ENCODE measurements around the gene FSCN2.

Gene FSCN2

DNA sequence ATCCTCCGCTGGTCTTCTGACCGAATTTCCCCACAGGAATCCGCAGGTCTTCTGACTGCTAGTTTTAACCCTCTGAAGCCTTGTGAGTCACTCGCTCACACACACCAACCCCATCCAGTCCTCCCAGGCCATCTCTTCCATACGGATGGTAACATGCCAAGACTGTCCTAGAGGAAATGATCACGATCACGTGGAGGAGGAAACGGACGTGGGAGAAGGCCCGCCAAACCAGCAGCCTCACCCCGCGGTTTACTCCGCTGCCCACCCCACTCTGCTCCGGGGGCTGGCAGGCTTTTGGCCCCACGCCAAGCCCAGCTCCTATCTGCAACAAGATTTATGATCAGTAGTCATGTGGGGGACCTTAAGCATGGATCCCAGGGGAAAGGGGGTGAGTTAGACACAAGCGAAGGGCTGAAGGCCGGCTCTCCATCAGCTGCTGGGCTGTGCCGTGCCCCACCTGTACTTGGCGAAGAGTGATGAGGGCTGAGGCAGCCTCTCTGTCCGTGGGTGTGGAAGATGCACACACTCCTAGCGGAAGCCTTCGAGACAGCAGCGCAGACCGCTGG is 25.5 kb downstream of the FSCN2 start:
- peak overlapping the region; percentile 83 for H3K4me3 ChIP-seq (replicated peaks; ENCODE audit: low read depth, low read length)
- TF ChIP-seq CTCF (IDR thresholded peaks at IDR 0.05; ENCODE audit: low read depth, low read length, missing control alignments) = no peak
- DNase-seq (ENCODE audit: extremely low read depth, low read depth) = peak; percentile 89

GRCh38 chr17:81556175-81556691 is 28.1 kb downstream of the FSCN2 start:
- no peak for TF ChIP-seq CTCF (IDR thresholded peaks at IDR 0.05; ENCODE audit: low read depth, low read length, missing control alignments)
- DNase-seq (ENCODE audit: extremely low read depth, low read depth) = no peak
- H3K4me3 ChIP-seq (replicated peaks; ENCODE audit: low read depth, low read length) = no peak overlapping the region

- no peak overlapping the region for H3K4me3 ChIP-seq (replicated peaks; ENCODE audit: low read depth, low read length)
- no peak for DNase-seq (ENCODE audit: extremely low read depth, low read depth)
- TF ChIP-seq CTCF (IDR thresholded peaks at IDR 0.05; ENCODE audit: low read depth, low read length, missing control alignments) = no peak
Measured at GRCh38 chr17:81556863-81557262, 28.7 kb downstream of the FSCN2 start.

- no peak for TF ChIP-seq CTCF (IDR thresholded peaks at IDR 0.05; ENCODE audit: low read depth, low read length, missing control alignments)
- no peak for DNase-seq (ENCODE audit: extremely low read depth, low read depth)
- no peak overlapping the region for H3K4me3 ChIP-seq (replicated peaks; ENCODE audit: low read depth, low read length)
Measured at GRCh38 chr17:81557276-81558114, 29.3 kb downstream of the FSCN2 start.

GRCh38 chr17:81558115-81558468 is 29.9 kb downstream of the FSCN2 start:
- no peak for TF ChIP-seq CTCF (IDR thresholded peaks at IDR 0.05; ENCODE audit: low read depth, low read length, missing control alignments)
- H3K4me3 ChIP-seq (replicated peaks; ENCODE audit: low read depth, low read length) = no peak overlapping the region
- DNase-seq (ENCODE audit: extremely low read depth, low read depth) = no peak

DNA sequence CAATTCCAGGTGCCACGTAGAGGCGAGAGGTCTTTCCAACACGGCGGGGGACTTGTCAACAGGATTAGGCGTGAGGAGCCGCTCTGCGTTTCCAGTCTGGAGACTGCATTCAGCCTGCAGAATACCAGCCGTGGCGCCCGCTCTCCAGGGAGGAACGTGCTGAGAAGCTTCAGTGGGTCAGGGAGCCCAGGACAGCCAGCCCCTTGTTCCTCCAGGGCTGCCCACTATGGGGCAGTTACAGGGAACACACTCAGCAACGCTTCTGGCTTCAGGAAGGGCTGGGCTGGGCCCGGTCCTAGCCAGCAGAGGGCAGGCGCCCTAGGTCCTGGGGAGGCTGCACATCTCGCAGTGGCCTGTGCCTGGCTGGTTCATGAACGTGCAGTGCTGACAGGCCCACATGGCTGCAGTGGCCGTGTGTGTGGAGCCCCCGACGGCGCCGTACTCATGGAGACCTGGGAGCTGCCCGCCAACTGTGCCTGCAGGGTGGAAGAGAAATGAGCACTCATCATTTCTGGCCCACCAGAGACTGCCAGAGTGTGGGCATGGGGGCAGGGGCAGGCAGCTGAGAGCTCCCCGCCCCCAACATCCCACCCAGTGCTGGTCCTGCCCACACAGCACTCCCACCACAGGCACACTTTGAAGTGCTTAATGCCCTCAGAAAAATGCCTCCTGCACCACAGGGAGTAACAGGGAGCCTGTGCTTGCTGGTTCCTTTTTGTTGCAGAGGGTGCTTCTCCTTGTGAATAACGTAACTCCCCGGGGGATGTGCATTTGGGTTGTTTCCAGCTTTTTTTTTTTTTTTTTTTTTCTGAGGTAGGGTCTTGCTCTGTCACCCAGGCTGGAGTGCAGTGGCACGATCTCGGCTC is 31.0 kb downstream of the FSCN2 start:
- no peak for DNase-seq (ENCODE audit: extremely low read depth, low read depth)
- no peak for TF ChIP-seq CTCF (IDR thresholded peaks at IDR 0.05; ENCODE audit: low read depth, low read length, missing control alignments)

More for the DNA sequence above, 31.0 kb downstream of the FSCN2 start:
- no peak overlapping the region for H3K4me3 ChIP-seq (replicated peaks; ENCODE audit: low read depth, low read length)
